HepG2 (cell line): ENCODE measurements around the gene LTB4R2. TPM values are rescaled to one million over a fixed set of nuclear protein-coding genes. Genes with fewer than 3 reads are reported as not detected.

Experiments used
- AGO2 ChIP-seq: fragments of 200-400 bp; formaldehyde crosslinking; optimal IDR thresholded peaks from 2 replicates; pipeline ENCODE3; 2017; ENCODE audit warnings: mild to moderate bottlenecking, low read depth, low read length, moderate library complexity
- ARNT2 ChIP-seq: sonication (generic); formaldehyde crosslinking; IDR thresholded peaks from 2 replicates; pipeline ENCODE4 v1.8.0; 2022; ENCODE audit warnings: mild to moderate bottlenecking, low read depth, missing genetic modification reagents, moderate library complexity
- ATF2 ChIP-seq: sonication (generic); formaldehyde crosslinking; IDR thresholded peaks from 2 replicates; pipeline ENCODE4 v1.4.0; 2020; ENCODE audit warnings: missing genetic modification reagents
- BATF2 ChIP-seq: sonication (generic); formaldehyde crosslinking; IDR thresholded peaks from 2 replicates; pipeline ENCODE4 v1.8.0; 2022; ENCODE audit warnings: mild to moderate bottlenecking, missing genetic modification reagents, moderate library complexity
- DMAP1 ChIP-seq: IDR thresholded peaks from 2 replicates; pipeline ENCODE4 v1.6.1; 2016
- FOXJ3 ChIP-seq: sonication (generic); formaldehyde crosslinking; IDR thresholded peaks from 2 replicates; pipeline ENCODE4 v1.4.0; 2020; ENCODE audit warnings: missing genetic modification reagents, mild to moderate bottlenecking, borderline replicate concordance
- HOXA7 ChIP-seq: sonication (generic); formaldehyde crosslinking; IDR thresholded peaks from 2 replicates; pipeline ENCODE4 v1.8.1; 2022; ENCODE audit warnings: mild to moderate bottlenecking, missing genetic modification reagents, moderate library complexity
- JUNB ChIP-seq: sonication (generic); formaldehyde crosslinking; IDR thresholded peaks from 2 replicates; pipeline ENCODE4 v1.8.0; 2022; ENCODE audit warnings: missing genetic modification reagents, mild to moderate bottlenecking, borderline replicate concordance
- RNF219 ChIP-seq: sonication (generic); formaldehyde crosslinking; IDR thresholded peaks from 2 replicates; pipeline ENCODE4 v1.5.0; 2020; ENCODE audit warnings: mild to moderate bottlenecking, missing genetic modification reagents
- SATB2 ChIP-seq: sonication (generic); formaldehyde crosslinking; IDR thresholded peaks from 2 replicates; pipeline ENCODE4 v1.5.0; 2020; ENCODE audit warnings: missing genetic modification reagents
- ZBTB42 ChIP-seq: sonication (generic); formaldehyde crosslinking; IDR thresholded peaks from 2 replicates; pipeline ENCODE4 v1.5.0; 2020; ENCODE audit warnings: mild to moderate bottlenecking, missing genetic modification reagents
- ZNF577 ChIP-seq: sonication (generic); formaldehyde crosslinking; IDR thresholded peaks from 2 replicates; pipeline ENCODE4 v1.4.0; 2020; ENCODE audit warnings: mild to moderate bottlenecking, low read depth, missing genetic modification reagents, borderline replicate concordance
- ZNF639 ChIP-seq: conservative IDR thresholded peaks from 2 replicates; pipeline ENCODE4 v1.6.1; 2018; ENCODE audit warnings: missing genetic modification reagents
- ZNF652 ChIP-seq: IDR thresholded peaks from 2 replicates; pipeline ENCODE4 v1.6.1; 2016; ENCODE audit warnings: low read depth, borderline replicate concordance
- ZNF687 ChIP-seq: sonication (generic); formaldehyde crosslinking; IDR thresholded peaks from 2 replicates; pipeline ENCODE4 v1.5.1; 2020; ENCODE audit warnings: mild to moderate bottlenecking, missing genetic modification reagents, moderate library complexity
- ZNF7 ChIP-seq: IDR thresholded peaks from 2 replicates; pipeline ENCODE4 v1.6.1; 2016; ENCODE audit warnings: missing biosample characterization, missing genetic modification reagents
- ZNF850 ChIP-seq: sonication (generic); formaldehyde crosslinking; conservative IDR thresholded peaks from 2 replicates; pipeline ENCODE4 v1.9.0; 2021; ENCODE audit warnings: mild to moderate bottlenecking, missing genetic modification reagents
- ZNF891 ChIP-seq: sonication (generic); formaldehyde crosslinking; IDR thresholded peaks from 2 replicates; pipeline ENCODE4 v1.5.0; 2020; ENCODE audit warnings: mild to moderate bottlenecking, missing genetic modification reagents
- ZZZ3 ChIP-seq: sonication (generic); formaldehyde crosslinking; IDR thresholded peaks from 2 replicates; pipeline ENCODE4 v1.4.0; 2020; ENCODE audit warnings: missing genetic modification reagents, mild to moderate bottlenecking, borderline replicate concordance
- polyA plus RNA-seq, 8 experiments: library from polyadenylated mRNA; depleted of rRNA in 3 of 8; stranded (reverse) in 7 of 8; unstranded in 1 of 8; fragments of >200 nt; fragmentation: Illumina TruSeq in 4 of 8; extraction: Trizol in 4 of 8; gene quantifications; 2 replicates each; pipeline versions ENCODE4 v1.2.1 to v1.2.3, GENCODE V29; 2011 to 2016; ENCODE audit warnings: low read depth in 4 of 8, missing spikeins in 1 of 8, mixed read lengths in 1 of 8; ENCODE audit not compliant: insufficient read depth in 1 of 8
- total RNA-seq, 5 experiments: library from RNA; depleted of rRNA; stranded (reverse); fragments of >200 nt; fragmentation: Illumina TruSeq; extraction: Trizol; gene quantifications; 2 replicates each; pipeline ENCODE4 v1.2.3, GENCODE V29; 2016; ENCODE audit warnings: low read depth in 1 of 5

Gene LTB4R2
- total and polyA plus RNA-seq, 2 of the 13 experiments (the other 11 are each of a cell fraction or from before 2014, with no cell fraction given): 3.9 to 6.9 TPM

GRCh38 chr14:24299255-24300191 is 10.4 kb upstream of the LTB4R2 start, which contains the start of the genes DHRS1 and NOP9 (continued):
- TF ChIP-seq ZNF850: peak; percentile 47; the same call in 1 of the 2 replicates
- peak; percentile 95 for TF ChIP-seq DMAP1 (CRISPR knock-in tag)
- peak; percentile 56; the same call in 1 of the 2 replicates for TF ChIP-seq ZNF652 (CRISPR knock-in tag)
- no peak for TF ChIP-seq BATF2 (CRISPR knock-in tag)
- TF ChIP-seq ZZZ3 (CRISPR knock-in tag): peak; percentile 96
- TF ChIP-seq ZNF7 (CRISPR knock-in tag): no peak
- no peak for TF ChIP-seq HOXA7 (CRISPR knock-in tag)
- TF ChIP-seq ZNF577 (CRISPR knock-in tag): no peak
- peak; percentile 96; the same call in 1 of the 2 replicates for TF ChIP-seq SATB2 (CRISPR knock-in tag)
- TF ChIP-seq AGO2: peak; percentile 100
- peak; percentile 89 for TF ChIP-seq ZBTB42 (CRISPR knock-in tag)
- TF ChIP-seq JUNB: no peak
- peak; percentile 98 for TF ChIP-seq ZNF891 (CRISPR knock-in tag)
- TF ChIP-seq ZNF687 (CRISPR knock-in tag): peak; percentile 99
- peak; percentile 94 for TF ChIP-seq ATF2 (CRISPR knock-in tag)
- TF ChIP-seq ARNT2: peak; percentile 87
- 0 out of 2 replicates have a peak, but pooled peaks have one; percentile 60 for TF ChIP-seq RNF219 (CRISPR knock-in tag)
- TF ChIP-seq ZNF639 (CRISPR knock-in tag): peak; percentile 30
- TF ChIP-seq FOXJ3 (CRISPR knock-in tag): peak; percentile 84; the same call in 1 of the 2 replicates
